GM13977 (cell line): ENCODE results near the gene CLMN.
A peak's percentile ranks its signal among the peaks of the same experiment; 100 is the strongest.

ENCODE experiments used
- DNase-seq: peaks from one replicate; pipeline ENCODE4 v3.0.0; 2012; ENCODE audit warnings: low spot score
- in situ Hi-C: fragments of 300-500 bp; cut with MboI; formaldehyde crosslinking; loops from one replicate; pipeline ENCODE4 v1.12.0; 2022; ENCODE audit warnings: low sequenced_read_pairs, low pct_unique_long_range_greater_than_20kb, mixed read lengths, inconsistent platforms; ENCODE audit not compliant: unreplicated experiment
- TF ChIP-seq, protein P1 (sequence below): IDR thresholded peaks from 2 replicates; pipeline ENCODE4 v1.5.1; 2012; ENCODE audit warnings: mild to moderate bottlenecking, control low read depth; ENCODE audit not compliant: insufficient read depth; ENCODE audit errors: extremely low read depth, missing control alignments

CLMN gene

GRCh38 chr14:95174184-95174792 is 145.4 kb downstream of the CLMN start:
- TF ChIP-seq, protein P1, sequence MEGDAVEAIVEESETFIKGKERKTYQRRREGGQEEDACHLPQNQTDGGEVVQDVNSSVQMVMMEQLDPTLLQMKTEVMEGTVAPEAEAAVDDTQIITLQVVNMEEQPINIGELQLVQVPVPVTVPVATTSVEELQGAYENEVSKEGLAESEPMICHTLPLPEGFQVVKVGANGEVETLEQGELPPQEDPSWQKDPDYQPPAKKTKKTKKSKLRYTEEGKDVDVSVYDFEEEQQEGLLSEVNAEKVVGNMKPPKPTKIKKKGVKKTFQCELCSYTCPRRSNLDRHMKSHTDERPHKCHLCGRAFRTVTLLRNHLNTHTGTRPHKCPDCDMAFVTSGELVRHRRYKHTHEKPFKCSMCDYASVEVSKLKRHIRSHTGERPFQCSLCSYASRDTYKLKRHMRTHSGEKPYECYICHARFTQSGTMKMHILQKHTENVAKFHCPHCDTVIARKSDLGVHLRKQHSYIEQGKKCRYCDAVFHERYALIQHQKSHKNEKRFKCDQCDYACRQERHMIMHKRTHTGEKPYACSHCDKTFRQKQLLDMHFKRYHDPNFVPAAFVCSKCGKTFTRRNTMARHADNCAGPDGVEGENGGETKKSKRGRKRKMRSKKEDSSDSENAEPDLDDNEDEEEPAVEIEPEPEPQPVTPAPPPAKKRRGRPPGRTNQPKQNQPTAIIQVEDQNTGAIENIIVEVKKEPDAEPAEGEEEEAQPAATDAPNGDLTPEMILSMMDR: peak; percentile 7
- in situ Hi-C loops: no loop called here
- no peak for DNase-seq

GRCh38 chr14:95173518-95173917 is 146.2 kb downstream of the CLMN start:
- DNase-seq: no peak
- TF ChIP-seq, protein P1: no peak
- in situ Hi-C loops: no loop called here

DNA sequence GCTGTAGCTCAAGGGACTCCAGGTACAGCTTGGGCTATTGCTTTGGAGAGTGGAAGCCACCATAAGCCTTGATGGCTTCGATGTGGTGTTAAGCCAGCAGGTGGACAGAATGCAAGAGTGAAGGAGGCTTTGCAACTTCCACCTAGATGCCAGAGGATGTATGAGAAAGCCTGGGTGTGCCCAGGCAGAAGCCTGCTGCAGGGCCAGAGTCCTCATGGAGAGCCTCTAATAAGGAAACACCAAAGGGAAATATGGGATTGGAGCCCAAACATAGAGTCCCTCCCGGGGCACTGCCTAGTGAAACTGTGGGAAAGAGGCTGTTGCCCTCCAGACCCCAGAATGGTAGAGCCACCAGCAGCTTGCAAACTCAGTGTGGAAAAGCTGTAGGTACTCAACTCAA is 152.5 kb downstream of the CLMN start:
- no peak for DNase-seq
- in situ Hi-C loops: no loop called here
- TF ChIP-seq, protein P1: no peak

- no peak for DNase-seq
- TF ChIP-seq, protein P1: no peak
- in situ Hi-C loops: no loop called here
Measured at GRCh38 chr14:95165517-95165916, 154.2 kb downstream of the CLMN start.

- no peak for DNase-seq
- in situ Hi-C loops: no loop called here
- TF ChIP-seq, protein P1: no peak
Measured at GRCh38 chr14:95164506-95164905, 155.2 kb downstream of the CLMN start.

DNA sequence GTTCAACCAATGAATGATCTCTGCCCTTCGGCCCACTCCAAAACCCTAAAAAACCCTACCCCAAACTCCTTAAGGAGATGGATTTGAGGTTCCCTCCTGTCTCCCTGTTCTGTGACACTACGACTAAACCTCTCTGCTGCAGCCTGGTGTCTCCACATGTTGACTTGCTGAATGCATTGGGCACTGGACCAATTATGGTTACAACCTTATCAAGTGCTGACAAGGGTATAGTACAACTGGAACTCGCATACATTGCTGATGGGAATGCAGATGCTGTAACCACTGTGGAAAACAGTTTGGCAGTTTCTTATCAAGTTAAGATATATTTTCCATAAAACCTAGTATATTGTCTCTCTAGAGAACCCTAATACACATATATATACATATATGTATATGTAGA is 156.0 kb downstream of the CLMN start:
- TF ChIP-seq, protein P1: no peak
- in situ Hi-C loops: no loop called here
- DNase-seq: no peak
